Brain pericyte (primary cell): ENCODE data around the gene TMEM30B.
A peak's percentile ranks its signal among the peaks of the same experiment; 100 is the strongest.
"Not testable (repeated sequence)": the region's sequence is repeated elsewhere in the genome, so short reads cannot be mapped to it uniquely, and the experiment has no call there.

Source experiments
- DNase-seq: peaks from one replicate; pipeline ENCODE4 v3.0.0-alpha.2; 2012; ENCODE audit warnings: low read depth, low spot score

The TMEM30B gene

GRCh38 chr14:61266436-61266835 is 14.7 kb downstream of the TMEM30B start:
- DNase-seq = no peak

- no peak for DNase-seq
Measured at GRCh38 chr14:61264651-61265050, 16.5 kb downstream of the TMEM30B start.

- DNase-seq = no peak
Measured at GRCh38 chr14:61264010-61264571, 17.0 kb downstream of the TMEM30B start.

GRCh38 chr14:61262082-61262481 is 19.1 kb downstream of the TMEM30B start:
- DNase-seq = no peak

GRCh38 chr14:61260939-61261776 is 20.0 kb downstream of the TMEM30B start:
- peak; percentile 78 for DNase-seq

GRCh38 chr14:61258985-61259384 is 22.2 kb downstream of the TMEM30B start:
- no peak for DNase-seq

GRCh38 chr14:61257469-61258057 is 23.6 kb downstream of the TMEM30B start:
- DNase-seq = no peak

- no peak for DNase-seq
Measured at GRCh38 chr14:61256826-61257468, 24.2 kb downstream of the TMEM30B start.

GRCh38 chr14:61255968-61256367 is 25.2 kb downstream of the TMEM30B start:
- DNase-seq = no peak

- no peak for DNase-seq
Measured at GRCh38 chr14:61254808-61255526, 26.2 kb downstream of the TMEM30B start.

GRCh38 chr14:61253064-61253738 is 27.9 kb downstream of the TMEM30B start:
- DNase-seq = no peak

- peak; percentile 81 for DNase-seq
Measured at GRCh38 chr14:61252369-61253063, 28.6 kb downstream of the TMEM30B start.

GRCh38 chr14:61250063-61250462 is 31.1 kb downstream of the TMEM30B start:
- DNase-seq = no peak

GRCh38 chr14:61247935-61248334 is 33.2 kb downstream of the TMEM30B start:
- no peak for DNase-seq

- no peak for DNase-seq
Measured at GRCh38 chr14:61246721-61247120, 34.4 kb downstream of the TMEM30B start.

- no peak for DNase-seq
Measured at GRCh38 chr14:61244009-61244408, 37.1 kb downstream of the TMEM30B start.

GRCh38 chr14:61240206-61240605 is 40.9 kb downstream of the TMEM30B start:
- DNase-seq = no peak

- DNase-seq = not testable (repeated sequence)
Measured at GRCh38 chr14:61239285-61239684, 41.9 kb downstream of the TMEM30B start.

- DNase-seq = no peak
Measured at GRCh38 chr14:61238611-61239245, 42.4 kb downstream of the TMEM30B start.
